Measurements from ENCODE around the gene PDPR. TPM values are rescaled to one million over a fixed set of nuclear protein-coding genes. Genes with fewer than 3 reads are reported as not detected.

PDPR gene
- 13.0 to 17.5 TPM (median 14.5 TPM) in 5 replicates for total RNA-seq (2022; extraction: Qiagen RNA extraction; ENCODE audit: low read depth)

DNA sequence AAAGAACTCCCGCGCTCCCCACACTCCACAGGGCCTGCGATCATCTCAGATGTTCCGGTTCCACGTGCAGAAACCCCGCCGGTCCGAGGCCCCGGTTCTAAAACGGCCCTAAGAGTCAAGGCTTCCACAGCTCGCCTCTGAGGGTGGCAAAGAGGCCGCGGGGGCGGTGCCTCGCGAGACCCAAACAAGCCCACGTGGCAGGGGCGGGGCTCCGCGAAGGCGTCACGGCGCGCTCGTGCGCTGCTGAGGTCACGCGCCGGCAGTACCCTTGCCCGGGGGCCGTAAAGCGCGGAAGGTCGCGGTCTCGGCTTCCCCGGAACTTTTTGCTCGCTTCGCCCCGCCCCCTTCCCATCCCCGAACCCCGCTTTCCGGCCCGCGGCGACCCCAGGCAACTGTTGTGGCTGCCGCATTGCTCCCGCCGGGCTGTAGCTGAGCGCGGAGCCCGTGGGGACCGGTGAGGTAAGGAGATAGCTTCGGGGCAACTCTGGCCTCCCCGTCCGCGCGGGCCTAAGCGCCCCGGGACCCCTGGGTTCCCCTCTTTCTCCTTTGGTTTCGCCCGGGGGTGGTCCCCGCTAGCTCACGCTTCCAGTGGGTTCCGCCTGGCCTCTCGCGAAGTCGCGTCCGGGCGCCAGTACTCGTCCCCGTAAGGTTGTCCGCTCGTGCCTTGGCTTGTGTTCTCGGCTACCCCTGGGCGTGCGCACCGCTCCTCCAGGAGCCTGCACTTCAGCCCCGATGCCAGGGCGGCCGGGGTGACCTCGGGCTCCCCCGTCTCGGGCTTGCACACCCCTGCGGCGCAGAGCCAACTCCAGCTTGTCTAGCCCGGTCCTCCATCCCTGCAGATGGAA, at the start of gene PDPR:
Gene PDPR, plus strand, starts transcription at position 351 of the 845 bp plus-strand sequence. CDS start 6,161 bp downstream, outside the sequence.

DNA sequence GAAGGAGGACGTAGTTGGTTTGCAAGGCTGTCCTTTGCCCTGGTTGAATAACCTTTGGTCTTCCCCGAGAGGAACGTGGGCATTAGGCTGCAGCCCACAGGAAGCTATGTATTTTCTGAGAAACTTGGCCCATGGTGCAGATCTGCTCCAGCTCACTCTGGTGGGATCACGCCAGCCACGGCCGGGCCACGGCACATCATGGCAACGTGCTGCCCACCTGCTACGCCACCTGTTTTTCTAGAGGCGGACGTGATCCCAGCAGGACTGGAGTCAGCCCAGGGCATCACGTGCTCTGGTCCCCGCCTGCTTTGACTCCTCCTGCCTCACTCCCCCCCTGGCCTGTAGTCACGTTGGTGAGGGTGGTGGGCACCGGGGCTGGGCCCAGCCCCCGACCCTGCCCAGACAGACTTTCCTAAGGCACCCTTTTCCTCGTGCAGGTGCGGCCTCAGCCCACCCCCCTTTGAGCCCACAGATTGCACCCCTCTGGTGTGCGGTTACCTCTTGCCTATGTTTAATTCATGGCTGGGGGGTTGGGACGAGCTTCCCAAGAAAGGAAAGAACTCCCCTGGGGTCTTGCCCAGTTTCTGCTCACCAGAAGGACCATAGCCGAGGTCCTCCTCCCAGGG, 59.2 kb downstream of the PDPR start, which contains the start of gene CLEC18C:
Gene CLEC18C, plus strand, starts transcription at position 576 of the 626 bp plus-strand sequence. CDS start 492 bp downstream, outside the sequence.

Other genes starting within 250 kb of the PDPR start
- gene CLEC18A, start 163.0 kb upstream of the PDPR start, total RNA-seq (2022; extraction: Qiagen RNA extraction; ENCODE audit: low read depth), result 0.08 TPM in 2 of 5 replicates, not detected in the others
- 0.08 to 0.24 TPM (median 0.10 TPM) in 3 of 5 replicates, not detected in the others for gene CLEC18C, start 59.5 kb downstream of the PDPR start, total RNA-seq (2022; extraction: Qiagen RNA extraction; ENCODE audit: low read depth)
- gene EXOSC6, start 137.6 kb downstream of the PDPR start, total RNA-seq (2022; extraction: Qiagen RNA extraction; ENCODE audit: low read depth), result 12.2 to 15.9 TPM (median 15.3 TPM) in 5 replicates
- 98.0 to 111 TPM (median 104 TPM) in 5 replicates for gene AARS1, start 175.2 kb downstream of the PDPR start, total RNA-seq (2022; extraction: Qiagen RNA extraction; ENCODE audit: low read depth)
- 29.3 to 35.7 TPM (median 31.9 TPM) in 5 replicates for gene DDX19B, start 184.9 kb downstream of the PDPR start, total RNA-seq (2022; extraction: Qiagen RNA extraction; ENCODE audit: low read depth)
- gene DDX19A, start 232.6 kb downstream of the PDPR start, total RNA-seq (2022; extraction: Qiagen RNA extraction; ENCODE audit: low read depth), result 39.1 to 41.8 TPM (median 40.1 TPM) in 5 replicates